RKO (cell line): ENCODE measurements around the gene GNGT2.

ENCODE experiments used
- DNase-seq: peaks from one replicate; pipeline ENCODE4 v3.0.0-alpha.2; 2016; ENCODE audit warnings: low spot score

The GNGT2 gene

DNA sequence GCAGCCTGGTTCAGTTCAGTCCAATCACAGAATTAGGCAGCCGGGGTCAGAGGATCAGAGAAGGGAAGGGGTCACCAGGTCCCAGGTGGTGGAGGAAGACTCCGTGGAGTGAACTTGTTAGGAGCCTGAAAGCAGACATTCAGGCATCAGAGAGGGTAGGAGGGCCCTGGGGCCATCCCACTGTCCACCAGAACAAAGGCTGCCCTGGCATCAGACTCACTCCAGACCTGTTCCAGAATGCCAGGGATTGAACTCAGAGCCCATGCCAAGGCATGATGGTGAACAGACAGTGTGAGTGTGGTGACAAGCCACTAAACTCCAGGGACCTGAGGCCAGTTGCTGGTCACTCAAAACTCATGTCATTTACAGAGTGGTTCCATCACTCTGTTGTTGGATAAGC lies 40.2 kb downstream of the GNGT2 start:
- no peak for DNase-seq

DNA sequence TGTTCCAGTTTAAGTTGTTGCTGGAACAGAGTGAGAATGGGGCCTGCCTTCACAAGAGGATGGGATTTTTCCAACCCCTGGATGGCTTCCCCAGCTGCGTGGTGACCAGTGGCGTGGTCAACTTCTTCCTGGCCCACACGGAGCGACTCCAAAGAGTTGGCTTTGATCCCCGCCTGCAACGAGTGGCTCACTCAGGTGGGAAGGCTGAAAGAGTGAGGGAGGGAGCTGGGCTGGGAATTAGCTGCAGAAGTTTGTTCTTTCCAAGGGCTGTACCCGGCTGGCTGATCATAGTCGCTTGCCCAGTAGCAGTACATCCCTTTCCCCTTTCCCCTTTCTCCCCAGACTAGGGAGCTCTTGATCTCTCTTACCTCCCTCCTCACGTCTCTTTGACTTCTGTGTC lies 41.7 kb downstream of the GNGT2 start:
- no peak for DNase-seq

GRCh38 chr17:49165143-49165542 lies 45.2 kb downstream of the GNGT2 start:
- no peak for DNase-seq

- no peak for DNase-seq
Observed at GRCh38 chr17:49162866-49163265, 47.5 kb downstream of the GNGT2 start.

DNA sequence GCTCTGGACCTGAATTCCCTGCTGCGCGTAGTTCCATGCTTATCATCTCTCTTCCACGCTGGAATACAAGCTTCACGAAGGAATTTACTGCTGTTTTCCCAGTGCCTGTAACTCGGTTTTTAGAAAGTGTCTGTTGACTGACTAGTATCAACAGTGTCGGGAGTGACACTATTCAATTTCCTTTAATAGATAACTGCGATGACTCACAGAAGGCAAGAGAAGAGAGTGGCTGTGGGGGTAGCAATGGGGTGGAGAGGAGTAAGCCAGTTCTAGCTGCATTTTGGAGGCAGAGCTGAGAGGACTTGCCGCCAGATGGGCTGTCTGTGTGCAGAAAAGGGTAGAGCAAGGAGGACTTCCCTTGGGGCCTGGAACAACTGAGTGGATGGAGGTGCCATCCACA lies 52.6 kb downstream of the GNGT2 start:
- no peak for DNase-seq

DNA sequence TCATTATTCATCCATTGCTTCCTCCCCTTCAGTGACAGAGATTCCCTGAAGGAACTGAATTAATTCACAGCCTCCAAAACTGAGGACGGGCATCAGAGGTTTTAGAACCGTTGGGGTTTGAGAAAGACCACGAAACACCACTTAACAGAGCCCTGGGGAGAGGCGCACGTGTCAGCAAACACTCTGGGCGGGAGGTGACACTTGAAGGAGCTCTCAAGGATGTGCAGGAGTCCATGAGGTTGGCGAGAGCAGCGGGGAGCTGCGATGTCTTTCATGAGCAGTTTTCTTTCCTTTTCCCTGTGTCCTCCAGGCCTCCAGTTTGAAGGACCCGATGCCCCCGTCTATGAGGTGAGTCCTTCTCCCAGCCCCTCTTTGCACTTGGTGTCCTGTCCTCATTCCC lies 54.1 kb downstream of the GNGT2 start:
- no peak for DNase-seq
